HEK293T (cell line): ENCODE measurements around the gene SLC28A3.

Experiments used
- CTCF ChIA-PET: fragments of 350-600 bp; formaldehyde crosslinking; extraction: SDS; loops from one replicate; lab custom pipeline; 2021; ENCODE audit warnings: antibody characterized with exemption, inconsistent platforms; lab: Yijun Ruan, JAX
- POLR2A ChIA-PET: fragments of 350-600 bp; formaldehyde crosslinking; extraction: SDS; loops from one replicate; lab custom pipeline; 2020; ENCODE audit warnings: antibody characterized with exemption, inconsistent platforms; lab: Yijun Ruan, JAX
- DNase-seq: peaks from one replicate; pipeline ENCODE4 v3.0.0; 2012; ENCODE audit warnings: mixed read lengths; ENCODE audit errors: extremely low spot score
- ARNT ChIP-seq: fragments of 450-650 bp; IDR thresholded peaks from 2 replicates; pipeline ENCODE4 v1.6.1; 2017; ENCODE audit warnings: mild to moderate bottlenecking
- BHLHE40 ChIP-seq: fragments of 450-650 bp; IDR thresholded peaks from 2 replicates; pipeline ENCODE4 v1.6.1; 2016; ENCODE audit warnings: mild to moderate bottlenecking, moderate library complexity, borderline replicate concordance
- CTBP1 ChIP-seq: fragments of 450-650 bp; IDR thresholded peaks from 2 replicates; pipeline ENCODE4 v1.6.1; 2016; ENCODE audit warnings: borderline replicate concordance
- ELF4 ChIP-seq: fragments of 450-650 bp; IDR thresholded peaks from 2 replicates; pipeline ENCODE4 v1.6.1; 2017; ENCODE audit warnings: antibody characterized with exemption
- FOXA1 ChIP-seq: fragments of 450-650 bp; IDR thresholded peaks from 2 replicates; pipeline ENCODE4 v1.6.1; 2016; ENCODE audit warnings: mild to moderate bottlenecking
- FOXK2 ChIP-seq: fragments of 450-650 bp; IDR thresholded peaks from 2 replicates; pipeline ENCODE4 v1.6.1; 2016; ENCODE audit warnings: mild to moderate bottlenecking
- FOXM1 ChIP-seq: fragments of 450-650 bp; IDR thresholded peaks from 2 replicates; pipeline ENCODE4 v1.6.1; 2017; ENCODE audit warnings: mild to moderate bottlenecking, borderline replicate concordance
- HDGF ChIP-seq: fragments of 450-650 bp; IDR thresholded peaks from 2 replicates; pipeline ENCODE4 v1.6.1; 2017; ENCODE audit warnings: antibody characterized with exemption, borderline replicate concordance
- L3MBTL2 ChIP-seq: fragments of 450-650 bp; conservative IDR thresholded peaks from 2 replicates; pipeline ENCODE4 v1.6.1; 2016; ENCODE audit warnings: mild to moderate bottlenecking
- LEF1 ChIP-seq: fragments of 450-650 bp; IDR thresholded peaks from 2 replicates; pipeline ENCODE4 v1.6.1; 2017; ENCODE audit warnings: mild to moderate bottlenecking, borderline replicate concordance
- NFRKB ChIP-seq: fragments of 450-650 bp; IDR thresholded peaks from 2 replicates; pipeline ENCODE4 v1.6.1; 2016; ENCODE audit warnings: mild to moderate bottlenecking, moderate library complexity
- SP1 ChIP-seq: fragments of 450-650 bp; IDR thresholded peaks from 2 replicates; pipeline ENCODE4 v1.6.1; 2017
- SUZ12 ChIP-seq: fragments of 450-650 bp; IDR thresholded peaks from 2 replicates; pipeline ENCODE4 v1.6.1; 2016; ENCODE audit warnings: mild to moderate bottlenecking
- TARDBP ChIP-seq: fragments of 450-650 bp; IDR thresholded peaks from 2 replicates; pipeline ENCODE4 v1.6.1; 2016
- ZNF384 ChIP-seq: fragments of 450-650 bp; IDR thresholded peaks from 2 replicates; pipeline ENCODE4 v1.6.1; 2016
- TF ChIP-seq, protein P1 (sequence below): fragments of 450-650 bp; IDR thresholded peaks from 2 replicates; pipeline ENCODE4 v1.6.1; 2016

SLC28A3 gene

GRCh38 chr9:84330246-84330645 lies 10.3 kb downstream of the SLC28A3 start:
- TF ChIP-seq TARDBP = no peak
- TF ChIP-seq NFRKB = no peak
- TF ChIP-seq FOXA1 = no peak
- no peak for TF ChIP-seq HDGF
- TF ChIP-seq FOXM1 = no peak
- no peak for TF ChIP-seq L3MBTL2
- no peak for TF ChIP-seq FOXK2
- TF ChIP-seq SUZ12 = no peak
- no peak for TF ChIP-seq BHLHE40
- no peak for TF ChIP-seq ARNT
- TF ChIP-seq SP1 = no peak
- TF ChIP-seq, protein P1, sequence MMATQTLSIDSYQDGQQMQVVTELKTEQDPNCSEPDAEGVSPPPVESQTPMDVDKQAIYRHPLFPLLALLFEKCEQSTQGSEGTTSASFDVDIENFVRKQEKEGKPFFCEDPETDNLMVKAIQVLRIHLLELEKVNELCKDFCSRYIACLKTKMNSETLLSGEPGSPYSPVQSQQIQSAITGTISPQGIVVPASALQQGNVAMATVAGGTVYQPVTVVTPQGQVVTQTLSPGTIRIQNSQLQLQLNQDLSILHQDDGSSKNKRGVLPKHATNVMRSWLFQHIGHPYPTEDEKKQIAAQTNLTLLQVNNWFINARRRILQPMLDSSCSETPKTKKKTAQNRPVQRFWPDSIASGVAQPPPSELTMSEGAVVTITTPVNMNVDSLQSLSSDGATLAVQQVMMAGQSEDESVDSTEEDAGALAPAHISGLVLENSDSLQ = no peak
- no peak for TF ChIP-seq ZNF384
- no peak for DNase-seq
- POLR2A ChIA-PET = no interaction called here
- CTCF ChIA-PET = no interaction called here

GRCh38 chr9:84327184-84327583 lies 13.4 kb downstream of the SLC28A3 start:
- TF ChIP-seq SP1 = no peak
- TF ChIP-seq, protein P1 = no peak
- TF ChIP-seq BHLHE40 = no peak
- no peak for TF ChIP-seq FOXA1
- TF ChIP-seq SUZ12 = no peak
- no peak for TF ChIP-seq NFRKB
- no peak for TF ChIP-seq ARNT
- TF ChIP-seq HDGF = no peak
- no peak for TF ChIP-seq ZNF384
- no peak for TF ChIP-seq ELF4
- no peak for TF ChIP-seq L3MBTL2
- TF ChIP-seq LEF1 = no peak
- no peak for TF ChIP-seq FOXM1
- TF ChIP-seq FOXK2 = no peak
- CTCF ChIA-PET = no interaction called here
- POLR2A ChIA-PET = no interaction called here
- DNase-seq = no peak

- CTCF ChIA-PET = interaction anchor here (0.6 kb wide), 1 partner anchor 36 kb away, joined by 6 read pairs; no protein-coding TSS in a partner anchor
Observed at GRCh38 chr9:84325347-84325973, 15.1 kb downstream of the SLC28A3 start.

DNA sequence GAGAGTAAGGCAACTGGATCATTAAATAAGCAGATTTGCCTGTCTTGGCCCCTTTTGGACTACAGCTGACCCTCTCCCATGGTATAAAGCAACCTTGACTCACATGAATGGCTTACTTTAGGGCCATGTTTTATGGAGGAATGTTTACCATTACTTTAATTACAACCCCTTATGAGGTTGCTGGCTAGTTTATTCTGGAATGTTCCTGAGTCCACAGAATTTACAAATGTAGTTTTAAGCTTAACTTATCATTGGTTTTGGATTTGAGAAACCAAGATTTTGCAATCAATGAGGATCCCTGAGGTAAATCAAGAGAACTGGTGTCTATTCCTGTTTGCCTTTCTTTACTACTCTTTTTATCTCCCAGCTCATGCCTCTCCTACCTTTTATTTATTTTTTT lies 15.7 kb downstream of the SLC28A3 start:
- no peak for DNase-seq
- TF ChIP-seq FOXK2 (no peak), NFRKB (no peak), CTBP1 (no peak), BHLHE40 (no peak), ARNT (no peak), SP1 (no peak), L3MBTL2 (no peak), FOXM1 (no peak)
- POLR2A ChIA-PET = no interaction called here
- CTCF ChIA-PET = no interaction called here

More at GRCh38 chr9:84325347-84325973, 15.1 kb downstream of the SLC28A3 start:
- TF ChIP-seq TARDBP (no peak), FOXK2 (no peak), FOXM1 (no peak), HDGF (no peak), ELF4 (no peak), BHLHE40 (no peak)
- TF ChIP-seq, protein P1 = no peak
- POLR2A ChIA-PET = no interaction called here
- DNase-seq = no peak

- DNase-seq = no peak
- POLR2A ChIA-PET = no interaction called here
Observed at GRCh38 chr9:84323858-84324257, 16.7 kb downstream of the SLC28A3 start.

More at GRCh38 chr9:84323858-84324257, 16.7 kb downstream of the SLC28A3 start:
- CTCF ChIA-PET = no interaction called here
- no peak for TF ChIP-seq ARNT
- no peak for TF ChIP-seq HDGF
- TF ChIP-seq, protein P1 = no peak
- no peak for TF ChIP-seq TARDBP
- no peak for TF ChIP-seq NFRKB
- no peak for TF ChIP-seq CTBP1
- TF ChIP-seq FOXA1 = no peak
- no peak for TF ChIP-seq ELF4
- TF ChIP-seq SUZ12 = no peak
- TF ChIP-seq LEF1 = no peak
- no peak for TF ChIP-seq FOXM1
- no peak for TF ChIP-seq FOXK2
- TF ChIP-seq BHLHE40 = no peak
- TF ChIP-seq SP1 = no peak
- no peak for TF ChIP-seq L3MBTL2
- TF ChIP-seq ZNF384 = no peak
